ENCODE results near the gene BARX1. TPM values are rescaled to one million over a fixed set of nuclear protein-coding genes. Genes with fewer than 3 reads are reported as not detected.

The BARX1 gene
- total and polyA plus RNA-seq, 9 of the 15 experiments (the other 6 are each of a cell fraction or from before 2014, with no cell fraction given): 0.11 to 0.14 TPM; not detected in 7

DNA sequence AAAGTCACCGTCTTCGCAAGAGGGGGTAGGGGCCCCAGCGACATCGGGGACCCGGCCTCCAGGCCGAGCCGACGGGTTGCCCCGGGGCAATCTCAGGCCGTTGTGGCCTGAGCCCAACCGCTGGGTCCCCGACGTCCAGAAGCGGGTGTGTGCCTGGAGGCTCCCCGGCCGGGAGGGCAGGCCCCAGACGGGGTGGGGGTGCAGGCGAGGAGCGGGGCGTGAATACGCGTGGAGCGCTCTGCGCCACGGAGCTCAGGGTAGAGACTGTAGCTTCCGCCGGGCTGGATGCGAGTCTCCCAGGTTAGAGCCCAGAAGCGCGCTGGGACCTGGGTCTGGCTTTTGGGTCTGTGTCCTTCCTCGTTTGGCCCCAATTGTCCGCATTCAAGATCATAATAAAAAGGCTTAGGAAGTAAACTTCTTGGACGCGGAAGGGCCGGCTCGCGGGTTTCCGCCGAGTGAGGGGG is 3.5 kb downstream of the BARX1 start:
- Histone ChIP-seq H3K4me2 (ENCODE audit: insufficient read depth, low read length) (no peak overlapping the region), H4K20me1 (replicated peaks; ENCODE audit: control insufficient read depth, insufficient read depth, low read length) (peaks cover 5% of the 10 kb centered on the region; the same call in 1 of the 2 replicates), H3K9ac (ENCODE audit: insufficient read depth in 1 of 2, low read depth in 2 of 2, low read length in 2 of 2) (no peak overlapping the region), H3K9me1 (ENCODE audit: control insufficient read depth, insufficient read depth, low read length) (no peaks in the 10 kb centered on the region), H2AFZ (ENCODE audit: low read depth, low read length) (no peak overlapping the region), H3K4me3 (no peak overlapping the region), H3K4me1 (replicated peaks in 1 of 2; ENCODE audit: control insufficient read depth in 2 of 2, insufficient read depth in 2 of 2, low read length in 2 of 2) (peaks cover 0 to 45% of the 10 kb centered on the region in 2 experiments; a peak in 2 of 5 replicates), H3K9me3 (replicated peaks; ENCODE audit: control insufficient read depth, insufficient read depth, low read depth, low read length) (no peaks in the 10 kb centered on the region), H3K27ac (ENCODE audit: extremely low read depth, low read depth, low read length) (no peak overlapping the region), H3K79me2 (ENCODE audit: control insufficient read depth, insufficient read depth, low read length) (no peaks in the 10 kb centered on the region), H3K27me3 (ENCODE audit: control insufficient read depth in 2 of 2, insufficient read depth in 2 of 2, low read length in 2 of 2) (peaks cover 42 to 86% of the 10 kb centered on the region in 2 experiments), H3K36me3 (ENCODE audit: control insufficient read depth, insufficient read depth, low read length) (no peaks in the 10 kb centered on the region)
- ChIA-PET CTCF (ENCODE audit: low intra/inter-chr PET ratio) (no interaction called here), POLR2A (no interaction called here)
- FAIRE-seq (no peak), DNase-seq (ENCODE audit: extremely low read depth in 1 of 4, low spot score in 3 of 4) (no peak), ATAC-seq (no peak)
- 14% methylated on average over 33 of the region's 39 CpGs for WGBS (ENCODE audit: insufficient coverage, low coverage, missing lambda C conversion rate)
- in situ Hi-C loops (cut with MboI) (no loop called here), intact Hi-C loops (cut with micrococcal nuclease) (no loop called here)
- no TSS peak for BruUV-seq (replicated peaks)
- no peak for TF ChIP-seq SMC3 (conservative IDR thresholded peaks at IDR 0.05; ENCODE audit: insufficient read depth, low read depth, low read length)
- TF ChIP-seq CTCFL (IDR thresholded peaks at IDR 0.05; ENCODE audit: borderline replicate concordance, insufficient read depth, low read depth, low read length, poor library complexity, severe bottlenecking): no peak
- TF ChIP-seq ZNF696 (CRISPR knock-in tag; conservative IDR thresholded peaks at IDR 0.05): no peak
- no peak for TF ChIP-seq BCOR (IDR thresholded peaks at IDR 0.05)
- TF ChIP-seq HDAC6 (IDR thresholded peaks at IDR 0.05; ENCODE audit: low read depth, low read length): no peak
- TF ChIP-seq ZC3H11A (IDR thresholded peaks at IDR 0.05; ENCODE audit: low read depth, low read length): no peak
- no peak for TF ChIP-seq FOXK2 (conservative IDR thresholded peaks at IDR 0.05 in 1 of 2, IDR thresholded peaks at IDR 0.05 in 1 of 2; ENCODE audit: low read depth in 2 of 2)
- no peak for TF ChIP-seq TBL1XR1 (IDR thresholded peaks at IDR 0.05; ENCODE audit: low read length in 2 of 2)
- no peak for TF ChIP-seq TSC22D4 (tag; IDR thresholded peaks at IDR 0.05)
- TF ChIP-seq, protein P1, sequence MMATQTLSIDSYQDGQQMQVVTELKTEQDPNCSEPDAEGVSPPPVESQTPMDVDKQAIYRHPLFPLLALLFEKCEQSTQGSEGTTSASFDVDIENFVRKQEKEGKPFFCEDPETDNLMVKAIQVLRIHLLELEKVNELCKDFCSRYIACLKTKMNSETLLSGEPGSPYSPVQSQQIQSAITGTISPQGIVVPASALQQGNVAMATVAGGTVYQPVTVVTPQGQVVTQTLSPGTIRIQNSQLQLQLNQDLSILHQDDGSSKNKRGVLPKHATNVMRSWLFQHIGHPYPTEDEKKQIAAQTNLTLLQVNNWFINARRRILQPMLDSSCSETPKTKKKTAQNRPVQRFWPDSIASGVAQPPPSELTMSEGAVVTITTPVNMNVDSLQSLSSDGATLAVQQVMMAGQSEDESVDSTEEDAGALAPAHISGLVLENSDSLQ (IDR thresholded peaks at IDR 0.05): no peak
- no peak for TF ChIP-seq SP2 (IDR thresholded peaks at IDR 0.05; ENCODE audit: extremely low read depth, low read depth, low read length, poor library complexity, severe bottlenecking)
- no peak for TF ChIP-seq NUFIP1 (IDR thresholded peaks at IDR 0.05; ENCODE audit: partially characterized antibody)
- no peak for TF ChIP-seq BRD4 (IDR thresholded peaks at IDR 0.05)
- no peak for TF ChIP-seq ZMIZ1 (IDR thresholded peaks at IDR 0.05; ENCODE audit: low read depth in 2 of 2, low read length in 2 of 2)
- TF ChIP-seq TBP (optimal IDR thresholded peaks at IDR 0.05; ENCODE audit: low read depth, low read length): no peak
- no peak for TF ChIP-seq ARID2 (IDR thresholded peaks at IDR 0.05)
- TF ChIP-seq CBFB (CRISPR knock-in tag; IDR thresholded peaks at IDR 0.05): no peak
